ENCODE results near the gene MAML2.

Gene MAML2

DNA sequence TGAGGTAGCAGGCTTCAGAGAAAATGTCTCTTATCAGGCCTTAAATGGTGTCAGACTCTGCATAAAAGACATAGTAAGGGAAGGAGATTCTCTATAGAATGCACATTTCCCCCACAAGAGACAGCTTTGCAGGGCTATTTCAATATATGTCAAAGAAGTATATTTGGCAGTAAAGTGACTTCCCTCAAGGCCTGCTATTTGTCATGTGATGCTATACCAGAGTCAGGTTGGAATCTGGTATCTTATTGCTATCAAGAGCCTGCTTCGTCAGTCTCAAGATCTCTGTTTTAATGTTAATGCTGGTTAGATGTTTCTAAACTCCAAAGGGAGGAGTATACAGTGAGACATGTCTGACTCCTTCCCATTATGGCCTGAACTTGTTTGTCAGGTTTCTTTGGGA, 378.7 kb downstream of the MAML2 start:
- H2AFZ ChIP-seq (ENCODE audit: low read depth, low read length) = no peak overlapping the region
- TF ChIP-seq EZH2 (IDR thresholded peaks at IDR 0.05; ENCODE audit: borderline replicate concordance, low read depth, low read length, severe bottlenecking) = no peak
- TF ChIP-seq, protein P1, sequence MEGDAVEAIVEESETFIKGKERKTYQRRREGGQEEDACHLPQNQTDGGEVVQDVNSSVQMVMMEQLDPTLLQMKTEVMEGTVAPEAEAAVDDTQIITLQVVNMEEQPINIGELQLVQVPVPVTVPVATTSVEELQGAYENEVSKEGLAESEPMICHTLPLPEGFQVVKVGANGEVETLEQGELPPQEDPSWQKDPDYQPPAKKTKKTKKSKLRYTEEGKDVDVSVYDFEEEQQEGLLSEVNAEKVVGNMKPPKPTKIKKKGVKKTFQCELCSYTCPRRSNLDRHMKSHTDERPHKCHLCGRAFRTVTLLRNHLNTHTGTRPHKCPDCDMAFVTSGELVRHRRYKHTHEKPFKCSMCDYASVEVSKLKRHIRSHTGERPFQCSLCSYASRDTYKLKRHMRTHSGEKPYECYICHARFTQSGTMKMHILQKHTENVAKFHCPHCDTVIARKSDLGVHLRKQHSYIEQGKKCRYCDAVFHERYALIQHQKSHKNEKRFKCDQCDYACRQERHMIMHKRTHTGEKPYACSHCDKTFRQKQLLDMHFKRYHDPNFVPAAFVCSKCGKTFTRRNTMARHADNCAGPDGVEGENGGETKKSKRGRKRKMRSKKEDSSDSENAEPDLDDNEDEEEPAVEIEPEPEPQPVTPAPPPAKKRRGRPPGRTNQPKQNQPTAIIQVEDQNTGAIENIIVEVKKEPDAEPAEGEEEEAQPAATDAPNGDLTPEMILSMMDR (IDR thresholded peaks at IDR 0.05; ENCODE audit: borderline replicate concordance, extremely low read depth, low read length, poor library complexity, severe bottlenecking) = no peak
- no peaks in the 10 kb centered on the region for H3K9me3 ChIP-seq (ENCODE audit: insufficient read depth, low read length, severe bottlenecking)
- no peaks in the 10 kb centered on the region for H3K27me3 ChIP-seq (ENCODE audit: insufficient read depth, low read length, poor library complexity)
- DNase-seq (no peak), ATAC-seq (ENCODE audit: insufficient read depth, low read depth) (no peak)
- H3K9ac ChIP-seq (ENCODE audit: low read depth, low read length) = no peak overlapping the region
- H4K20me1 ChIP-seq (ENCODE audit: insufficient read depth, low read length) = no peaks in the 10 kb centered on the region
- no peak overlapping the region for H3K4me3 ChIP-seq (ENCODE audit: low read depth in 1 of 2, low read length in 2 of 2)
- H3K27ac ChIP-seq (ENCODE audit: low read length) = no peak overlapping the region
- H3K79me2 ChIP-seq (ENCODE audit: insufficient read depth, low read length) = no peaks in the 10 kb centered on the region
- H3K4me1 ChIP-seq (ENCODE audit: insufficient read depth, low read length) = no peaks in the 10 kb centered on the region
- H3K4me2 ChIP-seq (ENCODE audit: insufficient read depth, low read length) = no peak overlapping the region
- H3K36me3 ChIP-seq (ENCODE audit: insufficient read depth, low read length) = no peaks in the 10 kb centered on the region

DNA sequence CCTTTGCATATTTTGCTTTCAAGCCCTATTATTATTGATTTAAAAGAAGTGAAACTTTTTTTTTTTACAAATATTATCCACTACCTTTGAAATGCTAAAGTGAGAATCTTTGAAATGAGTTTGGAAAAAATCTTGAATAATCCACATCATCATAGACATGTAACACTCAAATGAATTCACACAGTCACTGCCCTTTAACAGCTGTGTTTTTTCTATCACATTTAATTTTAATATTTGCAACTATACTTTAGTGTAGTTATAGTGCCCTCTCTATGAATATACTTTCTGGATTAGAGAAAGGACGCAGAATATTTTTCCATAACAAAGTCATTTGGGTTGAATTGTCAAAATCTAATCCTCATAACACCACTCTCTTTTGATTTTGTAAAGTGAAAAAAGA, 381.2 kb downstream of the MAML2 start:
- DNase-seq (no peak), ATAC-seq (ENCODE audit: insufficient read depth, low read depth) (no peak)
- H4K20me1 ChIP-seq (ENCODE audit: insufficient read depth, low read length) = no peaks in the 10 kb centered on the region
- TF ChIP-seq, protein P1 (IDR thresholded peaks at IDR 0.05; ENCODE audit: borderline replicate concordance, extremely low read depth, low read length, poor library complexity, severe bottlenecking) = no peak
- TF ChIP-seq EZH2 (IDR thresholded peaks at IDR 0.05; ENCODE audit: borderline replicate concordance, low read depth, low read length, severe bottlenecking) = no peak
- no peaks in the 10 kb centered on the region for H3K4me1 ChIP-seq (ENCODE audit: insufficient read depth, low read length)
- H3K9me3 ChIP-seq (ENCODE audit: insufficient read depth, low read length, severe bottlenecking) = no peaks in the 10 kb centered on the region
- H3K27ac ChIP-seq (ENCODE audit: low read length) = no peak overlapping the region
- no peak overlapping the region for H3K9ac ChIP-seq (ENCODE audit: low read depth, low read length)
- H3K79me2 ChIP-seq (ENCODE audit: insufficient read depth, low read length) = no peaks in the 10 kb centered on the region
- no peak overlapping the region for H3K4me3 ChIP-seq (ENCODE audit: low read depth in 1 of 2, low read length in 2 of 2)
- H3K4me2 ChIP-seq (ENCODE audit: insufficient read depth, low read length) = no peak overlapping the region
- H3K27me3 ChIP-seq (ENCODE audit: insufficient read depth, low read length, poor library complexity) = no peaks in the 10 kb centered on the region
- H3K36me3 ChIP-seq (ENCODE audit: insufficient read depth, low read length) = no peaks in the 10 kb centered on the region
- H2AFZ ChIP-seq (ENCODE audit: low read depth, low read length) = no peak overlapping the region

- ATAC-seq (ENCODE audit: insufficient read depth, low read depth) = no peak
Observed at GRCh38 chr11:95950905-95951304, 392.1 kb downstream of the MAML2 start.

More at GRCh38 chr11:95950905-95951304, 392.1 kb downstream of the MAML2 start:
- no peaks in the 10 kb centered on the region for H3K79me2 ChIP-seq (ENCODE audit: insufficient read depth, low read length)
- H3K9ac ChIP-seq (ENCODE audit: low read depth, low read length) = no peak overlapping the region
- H3K4me2 ChIP-seq (ENCODE audit: insufficient read depth, low read length) = no peak overlapping the region
- H4K20me1 ChIP-seq (ENCODE audit: insufficient read depth, low read length) = no peaks in the 10 kb centered on the region
- H2AFZ ChIP-seq (ENCODE audit: low read depth, low read length) = no peak overlapping the region
- no peak overlapping the region for H3K27ac ChIP-seq (ENCODE audit: low read length)
- TF ChIP-seq EZH2 (IDR thresholded peaks at IDR 0.05; ENCODE audit: borderline replicate concordance, low read depth, low read length, severe bottlenecking) = no peak
- TF ChIP-seq, protein P1 (IDR thresholded peaks at IDR 0.05; ENCODE audit: borderline replicate concordance, extremely low read depth, low read length, poor library complexity, severe bottlenecking) = no peak
- H3K4me3 ChIP-seq (ENCODE audit: low read depth in 1 of 2, low read length in 2 of 2) = no peak overlapping the region
- H3K4me1 ChIP-seq (ENCODE audit: insufficient read depth, low read length) = no peaks in the 10 kb centered on the region
- H3K9me3 ChIP-seq (ENCODE audit: insufficient read depth, low read length, severe bottlenecking) = peaks cover 6% of the 10 kb centered on the region
- H3K36me3 ChIP-seq (ENCODE audit: insufficient read depth, low read length) = no peaks in the 10 kb centered on the region
- H3K27me3 ChIP-seq (ENCODE audit: insufficient read depth, low read length, poor library complexity) = no peaks in the 10 kb centered on the region
- no peak for DNase-seq

Measured in DND-41 (cell line).